ENCODE results near the gene PNMA8A. TPM values are rescaled to one million over a fixed set of nuclear protein-coding genes. Genes with fewer than 3 reads are reported as not detected.

PNMA8A gene
- total and polyA plus RNA-seq, 2 of the 13 experiments (the other 11 are each of a cell fraction or from before 2014, with no cell fraction given), result 0.13 to 0.51 TPM

DNA sequence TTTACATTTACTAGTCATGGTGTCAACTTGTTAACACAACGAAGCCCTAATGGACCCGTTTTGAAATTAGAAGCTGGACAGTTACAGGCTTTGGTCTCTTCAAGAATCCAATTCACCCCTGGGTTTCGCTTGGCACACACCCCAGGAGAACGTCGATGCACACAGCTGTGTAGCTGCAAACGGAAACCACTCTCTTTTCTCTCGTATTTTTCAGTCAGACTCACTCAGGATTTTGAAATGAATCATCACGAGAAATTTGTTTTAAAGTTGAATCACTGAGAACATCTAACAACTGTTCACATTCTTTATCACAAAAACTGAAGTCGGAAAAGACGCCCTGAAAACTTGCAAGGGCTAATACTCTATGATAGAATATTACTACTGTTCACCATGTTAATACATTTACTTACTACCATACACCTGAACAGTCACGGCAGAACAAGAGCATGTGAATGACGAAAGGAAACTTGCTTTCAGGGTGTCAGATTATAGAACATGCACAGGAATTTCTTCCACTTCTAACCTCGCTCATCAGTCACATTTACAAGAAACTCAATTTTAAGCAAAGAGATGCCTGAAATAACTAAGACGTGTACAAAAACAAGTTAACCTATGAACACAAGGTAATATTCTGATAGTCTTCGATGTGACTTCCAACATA is 4.7 kb downstream of the PNMA8A start:
- no peak overlapping the region for H3K4me3 ChIP-seq (replicated peaks in 1 of 3; ENCODE audit: insufficient read depth in 1 of 3, low read depth in 2 of 3, low read length in 3 of 3)

DNA sequence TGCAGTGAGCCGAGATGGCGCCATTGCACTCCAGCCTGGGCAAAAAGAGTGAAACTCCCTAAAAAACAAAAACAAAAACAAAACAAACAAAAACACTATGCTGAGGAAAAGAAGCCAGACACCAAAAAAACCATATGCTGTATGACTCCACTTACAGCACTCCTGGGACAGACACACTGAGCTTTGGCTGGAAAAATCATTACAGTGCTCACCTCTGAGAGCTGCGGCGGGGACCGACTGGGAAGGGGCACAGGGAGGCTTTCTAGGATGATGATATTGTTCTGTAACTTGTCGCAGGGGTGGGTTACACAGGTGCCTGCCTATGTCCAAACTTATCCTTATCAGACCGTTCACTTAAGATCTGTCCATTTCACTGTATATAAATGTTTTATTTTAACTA is 7.8 kb downstream of the PNMA8A start:
- no peaks in the 10 kb centered on the region for H3K4me1 ChIP-seq (ENCODE audit: insufficient read depth, low read length)
- ChIA-PET CTCF (ENCODE audit: low intra/inter-chr PET ratio, low total read pairs) (no interaction called here), POLR2A (no interaction called here)
- ATAC-seq, result no peak
- H3K9me3 ChIP-seq (ENCODE audit: low read length), result no peaks in the 10 kb centered on the region
- no peak overlapping the region for H3K4me2 ChIP-seq (ENCODE audit: low read depth, low read length)
- no peaks in the 10 kb centered on the region for H3K36me3 ChIP-seq (replicated peaks in 1 of 2; ENCODE audit: control insufficient read depth in 1 of 2, insufficient read depth in 2 of 2, low read length in 2 of 2)
- in situ Hi-C loops (cut with HindIII; ENCODE audit: extremely low pct_ligation_motif_present, low pct_unique_long_range_greater_than_20kb), result no loop called here
- no TSS peak for BruUV-seq (replicated peaks)
- no peak overlapping the region for H3K9ac ChIP-seq (ENCODE audit: insufficient read depth, low read depth, low read length)
- H3K27me3 ChIP-seq (ENCODE audit: control insufficient read depth in 1 of 2, insufficient read depth in 2 of 2, low read length in 2 of 2), result no peaks in the 10 kb centered on the region; a peak in 1 of 5 replicates
- no peak overlapping the region for H2AFZ ChIP-seq (ENCODE audit: low read length)
- WGBS (ENCODE audit: low lambda C conversion rate), result 79% methylated on average over 7 of the region's 7 CpGs
- no peaks in the 10 kb centered on the region for H3K79me2 ChIP-seq (ENCODE audit: insufficient read depth, low read length)
- no peak for FAIRE-seq
- no peaks in the 10 kb centered on the region for H4K20me1 ChIP-seq (ENCODE audit: insufficient read depth, low read length)
- intact Hi-C loops (cut with micrococcal nuclease; ENCODE audit: unreplicated experiment), result no loop called here
- no peak for DNase-seq (ENCODE audit: low spot score)
- H3K4me3 ChIP-seq (replicated peaks in 1 of 3; ENCODE audit: insufficient read depth in 1 of 3, low read depth in 2 of 3, low read length in 3 of 3), result no peak overlapping the region
- TF ChIP-seq RFXANK (CRISPR knock-in tag; IDR thresholded peaks at IDR 0.05) (no peak), ZNF558 (CRISPR knock-in tag; IDR thresholded peaks at IDR 0.05; ENCODE audit: borderline replicate concordance) (no peak), ZNF354B (CRISPR knock-in tag; IDR thresholded peaks at IDR 0.05) (no peak), MTF1 (CRISPR knock-in tag; IDR thresholded peaks at IDR 0.05) (no peak)
- TF ChIP-seq, protein P1, sequence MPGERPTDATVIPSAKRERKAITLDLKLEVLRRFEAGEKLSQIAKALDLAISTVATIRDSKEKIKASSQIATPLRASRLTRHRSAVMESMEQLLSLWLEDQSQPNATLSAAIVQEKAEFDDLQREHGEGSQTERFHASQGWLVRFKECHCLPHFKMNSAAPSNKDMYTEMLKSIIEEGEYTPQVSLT (CRISPR knock-in tag; IDR thresholded peaks at IDR 0.05; ENCODE audit: borderline replicate concordance, low read depth), result no peak
- TF ChIP-seq, protein P2, sequence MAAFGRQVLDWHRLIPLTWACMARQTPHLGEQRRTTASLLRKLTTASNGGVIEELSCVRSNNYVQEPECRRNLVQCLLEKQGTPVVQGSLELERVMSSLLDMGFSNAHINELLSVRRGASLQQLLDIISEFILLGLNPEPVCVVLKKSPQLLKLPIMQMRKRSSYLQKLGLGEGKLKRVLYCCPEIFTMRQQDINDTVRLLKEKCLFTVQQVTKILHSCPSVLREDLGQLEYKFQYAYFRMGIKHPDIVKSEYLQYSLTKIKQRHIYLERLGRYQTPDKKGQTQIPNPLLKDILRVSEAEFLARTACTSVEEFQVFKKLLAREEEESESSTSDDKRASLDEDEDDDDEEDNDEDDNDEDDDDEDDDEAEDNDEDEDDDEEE (CRISPR knock-in tag; IDR thresholded peaks at IDR 0.05), result no peak
- H3K27ac ChIP-seq (ENCODE audit: extremely low read length, insufficient read depth, low read length), result no peak overlapping the region

More for the DNA sequence above, 4.7 kb downstream of the PNMA8A start:
- no peak overlapping the region for H2AFZ ChIP-seq (ENCODE audit: low read length)
- H3K27ac ChIP-seq (ENCODE audit: extremely low read length, insufficient read depth, low read length), result no peak overlapping the region
- H3K79me2 ChIP-seq (ENCODE audit: insufficient read depth, low read length), result no peaks in the 10 kb centered on the region
- intact Hi-C loops (cut with micrococcal nuclease; ENCODE audit: unreplicated experiment) (no loop called here), in situ Hi-C loops (cut with HindIII; ENCODE audit: extremely low pct_ligation_motif_present, low pct_unique_long_range_greater_than_20kb) (no loop called here)
- no peaks in the 10 kb centered on the region for H4K20me1 ChIP-seq (ENCODE audit: insufficient read depth, low read length)
- H3K4me2 ChIP-seq (ENCODE audit: low read depth, low read length), result no peak overlapping the region
- H3K9ac ChIP-seq (ENCODE audit: insufficient read depth, low read depth, low read length), result no peak overlapping the region
- no peak for TF ChIP-seq SMYD3 (CRISPR knock-in tag; IDR thresholded peaks at IDR 0.05)
- no TSS peak for BruUV-seq (replicated peaks)
- peaks cover 0 to 13% of the 10 kb centered on the region in 2 experiments; a peak in 3 of 5 replicates for H3K27me3 ChIP-seq (ENCODE audit: control insufficient read depth in 1 of 2, insufficient read depth in 2 of 2, low read length in 2 of 2)
- WGBS (ENCODE audit: low lambda C conversion rate), result 27% methylated on average over 15 of the region's 15 CpGs
- no peaks in the 10 kb centered on the region for H3K9me3 ChIP-seq (ENCODE audit: low read length)
- H3K4me1 ChIP-seq (ENCODE audit: insufficient read depth, low read length), result 0 out of 2 replicates have a peak, but pooled peaks cover 9% of the 10 kb centered on the region
- ATAC-seq (no peak), FAIRE-seq (no peak), DNase-seq (ENCODE audit: low spot score) (no peak)
- H3K36me3 ChIP-seq (replicated peaks in 1 of 2; ENCODE audit: control insufficient read depth in 1 of 2, insufficient read depth in 2 of 2, low read length in 2 of 2), result no peaks in the 10 kb centered on the region
- CTCF ChIA-PET (ENCODE audit: low intra/inter-chr PET ratio, low total read pairs), result no interaction called here
- POLR2A ChIA-PET, result no interaction called here

Data from HepG2 (cell line).